Activated B cell treated with CpG ODN at 0.5 μM for 24 hours (primary cell): ENCODE data around the gene TCIRG1. TPM values are rescaled to one million over a fixed set of nuclear protein-coding genes. Genes with fewer than 3 reads are reported as not detected.

Source experiments
- ATAC-seq: fragments of 200-7000 bp; cut with Tn5 transposase; one replicate; pipeline ENCODE4 v1.10.0; 2021; ENCODE audit warnings: low read depth, mild to moderate bottlenecking, moderate library complexity
- CTCF ChIA-PET: fragments of 350-600 bp; sonication (Branson Sonifier 250); formaldehyde crosslinking; loops from one replicate; lab custom pipeline; 2021; ENCODE audit warnings: antibody characterized with exemption; lab: Charles Lee
- POLR2A ChIA-PET: fragments of 350-600 bp; sonication (Branson Sonifier 250); formaldehyde crosslinking; loops from one replicate; lab custom pipeline; 2021; ENCODE audit warnings: antibody characterized with exemption; lab: Charles Lee
- DNase-seq: peaks from one replicate; pipeline ENCODE4 v3.0.0; 2022
- H3K27ac Mint-ChIP-seq: one replicate; pipeline ENCODE4 v1.8.0; 2020; ENCODE audit warnings: mixed read lengths
- H3K27me3 Mint-ChIP-seq: one replicate; pipeline ENCODE4 v1.8.0; 2021; ENCODE audit warnings: mixed read lengths
- H3K36me3 Mint-ChIP-seq: one replicate; pipeline ENCODE4 v1.8.0; 2021; ENCODE audit warnings: low read depth, mixed read lengths
- H3K4me1 Mint-ChIP-seq: one replicate; pipeline ENCODE4 v1.8.0; 2021; ENCODE audit warnings: mixed read lengths
- H3K4me3 Mint-ChIP-seq: one replicate; pipeline ENCODE4 v1.8.0; 2020; ENCODE audit warnings: mild to moderate bottlenecking, mixed read lengths
- H3K9me3 Mint-ChIP-seq: one replicate; pipeline ENCODE4 v1.8.0; 2020; ENCODE audit warnings: mixed read lengths
- CTCF ChIP-seq: fragments of 200-600 bp; IDR thresholded peaks from one replicate; pipeline ENCODE4 v1.8.0; 2022; ENCODE audit warnings: antibody characterized with exemption, mild to moderate bottlenecking
- intact Hi-C: fragments of 100-400 bp; cut with micrococcal nuclease; formaldehyde crosslinking; loops from one replicate; pipeline ENCODE4 v1.15.1; 2024
- total RNA-seq: library from RNA; stranded (reverse); gene quantifications from 2 replicates; pipeline ENCODE4 v1.2.3, GENCODE V29; 2022

Gene TCIRG1
- total RNA-seq, 1 donor from 2014 or later = 227 TPM

DNA sequence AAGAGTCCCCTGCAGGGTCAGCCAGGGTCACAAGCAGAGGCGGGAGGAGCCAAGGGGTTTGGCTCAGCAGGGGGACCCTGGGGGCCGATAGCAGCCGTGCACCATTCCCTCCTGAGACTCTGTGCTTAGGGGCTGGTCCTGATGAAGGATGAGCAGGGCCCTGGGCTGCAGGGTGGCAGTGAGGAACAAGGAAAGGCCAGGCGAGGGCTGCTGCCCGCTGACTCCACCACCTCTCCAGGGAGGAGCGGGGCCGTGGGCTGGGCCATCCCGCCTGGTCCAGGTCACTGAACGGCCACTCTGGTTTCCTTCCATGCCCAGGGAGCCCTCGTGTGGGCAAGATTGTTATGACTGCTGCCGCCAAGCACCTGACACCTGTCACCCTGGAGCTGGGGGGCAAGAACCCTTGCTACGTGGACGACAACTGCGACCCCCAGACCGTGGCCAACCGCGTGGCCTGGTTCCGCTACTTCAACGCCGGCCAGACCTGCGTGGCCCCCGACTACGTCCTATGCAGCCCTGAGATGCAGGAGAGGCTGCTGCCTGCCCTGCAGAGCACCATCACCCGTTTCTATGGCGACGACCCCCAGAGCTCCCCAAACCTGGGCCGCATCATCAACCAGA is 17.5 kb upstream of the TCIRG1 start:
- H3K27me3 Mint-ChIP-seq = no peaks in the 10 kb centered on the region
- peaks cover 2% of the 10 kb centered on the region for H3K9me3 Mint-ChIP-seq
- no peaks in the 10 kb centered on the region for H3K4me1 Mint-ChIP-seq
- POLR2A ChIA-PET = no interaction called here
- H3K4me3 Mint-ChIP-seq = no peak overlapping the region
- H3K27ac Mint-ChIP-seq = no peak overlapping the region
- no peak for ATAC-seq
- no peak for TF ChIP-seq CTCF
- CTCF ChIA-PET = interaction anchor here (1.9 kb wide), 1 partner anchor 11 kb away, joined by 5 read pairs; the partner anchor contains the start of gene ALDH3B1
- no peaks in the 10 kb centered on the region for H3K36me3 Mint-ChIP-seq
- no peak for DNase-seq
- intact Hi-C loops = no loop called here

DNA sequence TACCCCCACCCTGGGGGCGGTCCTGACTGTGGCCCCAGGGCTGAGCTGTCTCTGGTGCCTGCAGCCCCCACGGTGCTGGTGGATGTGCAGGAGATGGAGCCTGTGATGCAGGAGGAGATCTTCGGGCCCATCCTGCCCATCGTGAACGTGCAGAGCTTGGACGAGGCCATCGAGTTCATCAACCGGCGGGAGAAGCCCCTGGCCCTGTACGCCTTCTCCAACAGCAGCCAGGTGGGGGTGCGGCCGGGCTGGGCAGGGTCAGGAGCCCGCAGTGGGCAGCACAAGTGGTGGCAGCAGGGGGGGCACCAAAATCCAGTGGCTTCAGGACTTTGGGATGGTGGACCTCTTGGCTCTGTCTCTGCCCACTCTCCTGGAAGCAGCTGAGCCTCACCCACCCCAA is 16.3 kb upstream of the TCIRG1 start:
- intact Hi-C loops = no loop called here
- ChIA-PET POLR2A (no interaction called here), CTCF (no interaction called here)
- no peaks in the 10 kb centered on the region for H3K27me3 Mint-ChIP-seq
- H3K4me1 Mint-ChIP-seq = no peaks in the 10 kb centered on the region
- H3K36me3 Mint-ChIP-seq = no peaks in the 10 kb centered on the region
- no peak overlapping the region for H3K27ac Mint-ChIP-seq
- ATAC-seq (no peak), DNase-seq (no peak)
- peaks cover 2% of the 10 kb centered on the region for H3K9me3 Mint-ChIP-seq
- TF ChIP-seq CTCF = no peak
- no peak overlapping the region for H3K4me3 Mint-ChIP-seq

DNA sequence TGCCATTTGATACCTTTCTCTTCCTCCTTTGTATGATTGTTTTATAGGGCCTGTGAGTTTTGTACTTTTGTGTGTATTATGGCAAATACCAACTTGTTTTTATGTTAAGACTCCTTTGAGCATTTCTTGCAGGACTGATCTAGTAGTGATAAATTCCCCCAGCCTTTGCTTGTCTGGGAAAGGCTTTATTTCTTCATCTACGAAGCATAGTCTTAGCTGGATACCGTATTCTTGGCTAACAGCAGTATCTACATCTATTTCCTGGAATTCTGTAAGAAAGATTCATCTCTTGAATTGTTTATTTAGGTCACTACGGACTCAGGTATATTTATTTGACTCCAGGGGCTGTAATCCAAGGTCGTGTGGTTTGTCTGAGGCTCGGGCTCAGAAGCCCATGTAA is 14.3 kb upstream of the TCIRG1 start:
- CTCF ChIA-PET = interaction anchor here (0.8 to 1.6 kb wide), 2 partner anchors 16 to 22 kb away, joined by 3 to 4 read pairs; no protein-coding TSS in a partner anchor
- H3K4me1 Mint-ChIP-seq = peaks cover 1% of the 10 kb centered on the region
- ATAC-seq (no peak), DNase-seq (no peak)
- H3K9me3 Mint-ChIP-seq = peaks cover 2% of the 10 kb centered on the region
- no peak overlapping the region for H3K27ac Mint-ChIP-seq
- TF ChIP-seq CTCF = no peak
- no peaks in the 10 kb centered on the region for H3K36me3 Mint-ChIP-seq
- POLR2A ChIA-PET = interaction anchor here (1.0 to 1.2 kb wide), 2 partner anchors 15 kb away, joined by 3 read pairs; partner anchors contain the start of gene ALDH3B1
- H3K27me3 Mint-ChIP-seq = no peaks in the 10 kb centered on the region
- H3K4me3 Mint-ChIP-seq = no peak overlapping the region
- intact Hi-C loops = no loop called here

GRCh38 chr11:68025047-68025446 is 13.8 kb upstream of the TCIRG1 start:
- TF ChIP-seq CTCF = no peak
- no peak for DNase-seq
- H3K36me3 Mint-ChIP-seq = no peaks in the 10 kb centered on the region
- no peak overlapping the region for H3K27ac Mint-ChIP-seq
- H3K9me3 Mint-ChIP-seq = peaks cover 2% of the 10 kb centered on the region
- H3K4me1 Mint-ChIP-seq = peaks cover 4% of the 10 kb centered on the region
- peak; percentile 32 for ATAC-seq
- H3K4me3 Mint-ChIP-seq = no peak overlapping the region
- POLR2A ChIA-PET = interaction anchor here (1.0 to 1.2 kb wide), 2 partner anchors 15 kb away, joined by 3 read pairs; partner anchors contain the start of gene ALDH3B1
- no peaks in the 10 kb centered on the region for H3K27me3 Mint-ChIP-seq
- CTCF ChIA-PET = interaction anchor here (0.8 to 1.6 kb wide), 2 partner anchors 16 to 22 kb away, joined by 3 to 4 read pairs; no protein-coding TSS in a partner anchor
- intact Hi-C loops = no loop called here

DNA sequence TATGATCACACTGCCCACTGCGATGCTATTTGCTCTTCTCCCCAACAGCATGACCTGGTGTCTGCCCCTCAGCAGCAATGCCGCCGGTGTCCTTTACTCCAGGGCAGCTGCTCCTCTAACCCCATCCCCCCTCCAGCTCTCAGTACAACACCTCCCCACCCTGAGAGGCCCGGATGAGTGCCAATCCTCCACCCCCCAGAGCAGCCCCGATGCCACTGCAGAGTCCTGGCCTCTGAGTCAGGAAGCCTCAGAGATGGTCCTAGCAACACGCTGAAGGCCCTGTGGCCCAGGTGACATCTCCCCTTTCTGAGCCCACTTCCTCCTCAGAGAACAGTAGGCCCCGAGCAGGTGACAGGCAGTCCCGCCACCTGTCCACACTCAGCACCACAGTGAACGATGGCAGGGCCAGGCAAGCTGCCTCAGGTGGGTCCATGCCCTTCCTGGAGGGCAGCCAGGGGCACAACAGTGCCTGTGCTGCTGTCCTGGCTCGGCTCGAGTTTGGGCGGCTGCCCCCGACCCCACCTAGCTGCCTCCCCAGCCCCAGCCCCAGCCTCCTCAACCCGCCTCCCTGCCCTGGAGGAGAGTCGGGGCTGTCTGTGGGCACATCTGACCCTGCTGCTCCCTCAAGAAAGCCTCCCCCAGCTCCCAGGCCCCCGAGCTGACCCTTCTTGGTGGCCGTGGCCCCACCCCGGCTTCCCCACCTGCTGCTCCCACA is 12.3 kb upstream of the TCIRG1 start:
- no peak overlapping the region for H3K27ac Mint-ChIP-seq
- CTCF ChIA-PET = no interaction called here

More for the DNA sequence above, 12.3 kb upstream of the TCIRG1 start:
- H3K27me3 Mint-ChIP-seq = no peaks in the 10 kb centered on the region
- intact Hi-C loops = no loop called here
- ATAC-seq = no peak
- DNase-seq = no peak
- peaks cover 2% of the 10 kb centered on the region for H3K36me3 Mint-ChIP-seq
- peaks cover 19% of the 10 kb centered on the region for H3K4me1 Mint-ChIP-seq
- POLR2A ChIA-PET = no interaction called here
- no peak for TF ChIP-seq CTCF
- H3K4me3 Mint-ChIP-seq = no peak overlapping the region
- H3K9me3 Mint-ChIP-seq = peaks cover 2% of the 10 kb centered on the region
